Left lung (tissue), 10 donors: ENCODE data around the gene SYTL1. TPM values are rescaled to one million over a fixed set of nuclear protein-coding genes. Genes with fewer than 3 reads are reported as not detected.

ENCODE experiments used
- ATAC-seq: fragments of 200-7000 bp; cut with Tn5 transposase; one replicate; pipeline ENCODE4 v1.9.1; 2020; ENCODE audit warnings: moderate library complexity
- DNase-seq, 4 donors: peaks; one replicate each; pipeline ENCODE4 v3.0.0-alpha.2; 2013 to 2020
- H3K27ac ChIP-seq, 2 donors: fragments of 200-600 bp; sonication (generic) in 1 of 2; one replicate each; pipeline versions ENCODE4 v1.5.0 to v1.8.0; 2020 to 2021
- H3K27me3 ChIP-seq, 2 donors: fragments of 200-600 bp; sonication (generic) in 1 of 2; one replicate each; pipeline versions ENCODE4 v1.5.0 to v1.8.0; 2020 to 2021
- H3K36me3 ChIP-seq, 2 donors: fragments of 200-600 bp; sonication (generic) in 1 of 2; one replicate each; pipeline versions ENCODE4 v1.5.0 to v1.8.0; 2020 to 2021
- H3K4me1 ChIP-seq, 2 donors: fragments of 200-600 bp; one replicate each; pipeline ENCODE4 v1.8.0; 2021
- H3K4me3 ChIP-seq, 2 donors: fragments of 200-600 bp; sonication (generic) in 1 of 2; one replicate each; pipeline versions ENCODE4 v1.5.0 to v1.8.0; 2020 to 2021; ENCODE audit warnings: mild to moderate bottlenecking in 1 of 2
- H3K9me3 ChIP-seq, 2 donors: fragments of 200-600 bp; sonication (generic) in 1 of 2; one replicate each; pipeline versions ENCODE4 v1.5.0 to v1.8.0; 2020 to 2021
- CTCF ChIP-seq, 2 donors: fragments of 200-600 bp; sonication (generic) in 1 of 2; IDR thresholded peaks; one replicate each; pipeline versions ENCODE4 v1.5.0 to v1.8.0; 2021; ENCODE audit warnings: antibody characterized with exemption in 2 of 2
- intact Hi-C, 2 donors: fragments of 100-400 bp; cut with DNase I; formaldehyde crosslinking; loops; one replicate each; pipeline versions ENCODE4 v1.11.2 to v1.14.2; 2022
- polyA plus RNA-seq, 6 donors: library from polyadenylated mRNA; unstranded; fragments of 120-200 nt; gene quantifications; one replicate each; pipeline ENCODE4 v1.2.1, GENCODE V29; 2013; ENCODE audit not compliant: insufficient read length in 6 of 6
- total RNA-seq, 2 donors: library from RNA; stranded (reverse); fragmentation: NEBNext Ultra II Directional; extraction: Animal tissue kit (Norgen Biotek cat#: 25700); gene quantifications; one replicate each; pipeline ENCODE4 v1.2.1, GENCODE V29; 2021
- donor health status: DM: no; HTN: yes; CAD: no.
- donor health status: DM: no; HTN: no; CAD: no.

Gene SYTL1
- total and polyA plus RNA-seq, 8 donors = 4.7 to 44.1 (median 9.2) TPM

DNA sequence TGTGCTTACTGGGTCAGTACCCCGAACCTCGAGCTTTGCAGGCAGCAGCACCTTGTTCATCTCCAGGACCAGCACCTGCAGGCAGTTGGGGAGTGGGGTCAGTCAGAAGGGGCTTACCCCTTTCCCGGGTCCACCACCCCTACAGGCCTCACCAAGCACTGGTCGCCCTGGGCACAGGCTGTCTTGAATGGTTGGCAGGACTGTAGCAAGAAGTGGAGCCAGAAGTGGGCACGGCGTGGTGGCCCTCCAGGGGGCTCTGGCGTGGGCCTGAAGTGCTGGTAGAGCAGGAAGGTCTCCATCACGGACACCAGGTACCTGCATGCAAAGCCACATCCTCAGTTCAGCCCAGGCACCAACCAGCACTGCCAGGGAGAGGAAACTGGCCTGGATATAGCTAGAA is 19.7 kb downstream of the SYTL1 start:
- Histone ChIP-seq H3K27ac (no peak overlapping the region), H3K27me3 (peaks cover 0 to 1% of the 10 kb centered on the region in 2 donors), H3K4me3 (no peak overlapping the region), H3K9me3 (no peaks in the 10 kb centered on the region), H3K4me1 (peaks cover 10 to 47% of the 10 kb centered on the region in 2 donors), H3K36me3 (peaks cover 0 to 84% of the 10 kb centered on the region in 2 donors)
- no peak for TF ChIP-seq CTCF (IDR thresholded peaks at IDR 0.05)
- ATAC-seq = no peak
- intact Hi-C loops = no loop called here
- DNase-seq = no peak

DNA sequence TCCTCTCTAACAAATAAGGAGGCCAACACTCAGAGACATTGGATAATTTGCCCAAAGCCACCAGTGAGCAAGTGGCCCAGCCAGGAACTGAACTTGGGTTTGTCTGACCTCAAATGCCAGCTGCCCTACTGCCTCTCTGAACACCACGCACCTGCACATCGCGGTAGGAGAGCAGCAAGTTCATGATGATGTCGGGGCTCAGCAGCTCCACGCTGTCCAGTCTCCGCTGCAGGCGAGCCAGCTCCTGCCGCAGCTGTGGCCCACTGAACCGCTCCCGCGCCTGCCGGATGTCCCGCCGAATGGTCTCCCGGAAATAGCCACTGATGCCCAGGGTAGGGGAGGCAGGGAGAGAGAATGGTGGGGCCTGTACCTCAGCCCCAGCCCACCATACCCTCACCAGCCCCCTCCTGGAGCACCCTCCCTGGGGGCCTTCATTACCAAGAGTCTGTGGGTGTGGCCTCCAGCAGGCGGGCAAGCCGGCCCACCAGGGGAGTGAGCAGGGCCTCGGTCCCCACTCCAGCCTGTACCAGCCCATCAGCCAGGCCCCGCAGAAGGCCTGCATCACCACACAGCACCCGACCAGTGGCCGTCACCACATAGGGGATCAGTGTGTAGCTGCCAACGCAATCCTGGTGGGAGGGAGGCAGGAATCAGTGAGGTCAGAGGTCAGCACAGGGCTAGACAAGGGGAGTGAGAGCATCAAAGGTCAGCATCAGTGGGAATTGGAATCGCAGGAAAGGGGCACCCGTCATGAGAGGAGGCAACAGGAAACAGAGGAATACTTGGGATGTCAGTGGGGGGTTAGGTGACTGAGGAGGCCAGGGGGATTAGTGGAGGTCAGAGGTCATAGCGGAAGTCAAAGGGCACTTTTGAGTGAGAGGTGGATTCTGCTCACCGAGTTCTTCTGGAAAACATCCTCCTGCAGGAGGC is 22.2 kb downstream of the SYTL1 start:
- Histone ChIP-seq H3K4me3 (no peak overlapping the region), H3K27ac (no peak overlapping the region), H3K9me3 (no peaks in the 10 kb centered on the region), H3K27me3 (peaks cover 0 to 7% of the 10 kb centered on the region in 2 donors), H3K4me1 (peaks cover 23 to 56% of the 10 kb centered on the region in 2 donors), H3K36me3 (peaks cover 0 to 60% of the 10 kb centered on the region in 2 donors)
- no peak for TF ChIP-seq CTCF (IDR thresholded peaks at IDR 0.05)
- intact Hi-C loops = no loop called here
- DNase-seq (peak in 1 of 4 donors; percentile 72), ATAC-seq (no peak)

DNA sequence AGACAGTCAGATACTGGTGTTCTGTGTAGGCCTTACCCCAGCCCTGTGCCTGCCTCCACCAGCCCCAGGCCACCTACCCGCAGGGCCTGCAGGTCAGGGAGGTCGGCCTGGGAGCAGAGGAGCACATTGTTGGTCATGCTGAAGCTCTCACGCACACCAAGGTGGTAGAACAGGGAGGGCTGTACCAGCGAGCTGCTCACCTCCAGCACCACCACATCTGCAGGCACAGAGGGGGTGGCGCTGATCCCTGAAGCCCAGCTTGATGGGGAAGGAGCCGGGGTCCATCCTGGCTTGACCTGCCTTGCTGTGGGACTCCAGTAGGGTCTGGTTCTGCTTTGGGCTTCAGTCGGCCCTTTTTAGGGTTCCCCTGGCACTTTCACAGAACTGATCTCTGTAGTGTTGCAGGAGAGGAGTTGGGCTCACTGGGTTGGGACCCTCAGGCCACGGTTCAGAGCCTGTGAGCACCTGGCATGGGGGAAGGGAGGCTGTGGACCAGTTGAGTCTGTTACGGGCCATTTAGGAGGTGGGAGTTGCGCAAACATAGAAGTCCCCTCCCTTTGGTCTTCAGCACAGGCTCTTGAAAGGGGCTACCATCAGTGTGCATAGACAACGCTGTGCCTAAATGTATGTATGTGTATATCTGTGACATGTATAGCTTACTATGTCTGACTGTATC is 23.0 kb downstream of the SYTL1 start:
- Histone ChIP-seq H3K36me3 (peaks cover 0 to 52% of the 10 kb centered on the region in 2 donors), H3K27me3 (peaks cover 0 to 7% of the 10 kb centered on the region in 2 donors), H3K9me3 (no peaks in the 10 kb centered on the region), H3K4me3 (peak overlapping the region; percentile 24 to 74), H3K27ac (peak overlapping the region; percentile 91 to 98), H3K4me1 (peaks cover 23 to 62% of the 10 kb centered on the region in 2 donors)
- no peak for TF ChIP-seq CTCF (IDR thresholded peaks at IDR 0.05)
- ATAC-seq = no peak
- no peak for DNase-seq
- intact Hi-C loops = no loop called here

GRCh38 chr1:27365372-27366112 is 23.7 kb downstream of the SYTL1 start:
- peak; percentile 82 for ATAC-seq
- H3K4me1 ChIP-seq = peaks cover 23 to 63% of the 10 kb centered on the region in 2 donors
- peak overlapping the region; percentile 91 to 98 for H3K27ac ChIP-seq
- DNase-seq = peak; percentile 87 to 94 (median 92)
- TF ChIP-seq CTCF (IDR thresholded peaks at IDR 0.05) = no peak
- peaks cover 0 to 45% of the 10 kb centered on the region in 2 donors for H3K36me3 ChIP-seq
- intact Hi-C loops = no loop called here
- peaks cover 0 to 7% of the 10 kb centered on the region in 2 donors for H3K27me3 ChIP-seq
- no peaks in the 10 kb centered on the region for H3K9me3 ChIP-seq
- peak overlapping the region; percentile 67 to 74 for H3K4me3 ChIP-seq
